K562 (cell line): ENCODE data around the gene PGM2.

Source experiments
- CHD2 ChIP-seq: IDR thresholded peaks from 2 replicates; pipeline ENCODE4 v1.6.1; 2011; ENCODE audit warnings: low read depth, low read length
- IFI16 ChIP-seq: fragments of 250-450 bp; sonication (Bioruptor Pico); IDR thresholded peaks from 2 replicates; pipeline ENCODE4 v2.1.2; 2022; ENCODE audit warnings: mild to moderate bottlenecking, inconsistent platforms
- SMAD1 ChIP-seq: fragments of 150-350 bp; IDR thresholded peaks from 2 replicates; pipeline ENCODE4 v1.6.1; 2014; ENCODE audit warnings: low read length, low read depth; ENCODE audit not compliant: partially characterized antibody
- YY1 ChIP-seq, 3 experiments: IDR thresholded peaks; 2 replicates each; pipeline ENCODE4 v1.6.1; 2011; ENCODE audit warnings: low read length in 2 of 3, mild to moderate bottlenecking in 2 of 3, moderate library complexity in 2 of 3, borderline replicate concordance in 1 of 3, control low read depth in 1 of 3, low read depth in 1 of 3; ENCODE audit not compliant: insufficient read depth in 3 of 3, insufficient replicate concordance in 2 of 3, control insufficient read depth in 1 of 3, insufficient read length in 1 of 3; ENCODE audit errors: extremely low read depth in 1 of 3
- TF ChIP-seq, protein P1 (sequence below), 3 experiments: IDR thresholded peaks in 2 of 3; conservative IDR thresholded peaks in 1 of 3; 2 replicates each; pipeline ENCODE4 v1.5.1; 2011 to 2012; ENCODE audit warnings: low read length in 3 of 3, mild to moderate bottlenecking in 3 of 3, control low read depth in 2 of 3, improper control_type of control experiment in 1 of 3, inconsistent platforms in 1 of 3, low read depth in 1 of 3, mixed read lengths in 1 of 3, moderate library complexity in 1 of 3; ENCODE audit not compliant: insufficient read depth in 2 of 3

DNA sequence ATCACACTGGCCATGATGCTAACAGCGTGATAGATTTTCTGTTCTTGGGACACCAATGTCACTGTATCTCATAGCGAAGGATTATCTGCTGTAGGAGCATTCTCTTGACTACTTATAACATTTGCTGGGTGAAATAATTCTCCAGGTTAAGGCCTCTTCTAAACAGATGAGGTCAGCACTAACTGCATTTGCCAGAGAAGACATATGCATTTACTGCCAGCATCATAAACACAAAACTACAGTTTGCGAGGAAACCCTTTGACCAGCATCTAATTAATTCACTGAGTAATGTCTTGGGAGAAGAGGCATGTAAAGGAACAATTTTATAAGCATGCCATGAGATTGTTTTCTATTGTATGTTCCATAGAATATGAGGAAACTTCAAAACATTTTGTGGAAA lies 78.3 kb downstream of the PGM2 start:
- TF ChIP-seq SMAD1: no peak
- TF ChIP-seq CHD2: no peak
- TF ChIP-seq YY1 (IDR thresholded peaks at IDR 0.05; ENCODE audit: borderline replicate concordance in 1 of 3, control insufficient read depth in 1 of 3, extremely low read depth in 1 of 3, insufficient read depth in 3 of 3, insufficient read length in 1 of 3, insufficient replicate concordance in 2 of 3, low read depth in 1 of 3, low read length in 2 of 3): no peak
- no peak for TF ChIP-seq IFI16
- TF ChIP-seq, protein P1, sequence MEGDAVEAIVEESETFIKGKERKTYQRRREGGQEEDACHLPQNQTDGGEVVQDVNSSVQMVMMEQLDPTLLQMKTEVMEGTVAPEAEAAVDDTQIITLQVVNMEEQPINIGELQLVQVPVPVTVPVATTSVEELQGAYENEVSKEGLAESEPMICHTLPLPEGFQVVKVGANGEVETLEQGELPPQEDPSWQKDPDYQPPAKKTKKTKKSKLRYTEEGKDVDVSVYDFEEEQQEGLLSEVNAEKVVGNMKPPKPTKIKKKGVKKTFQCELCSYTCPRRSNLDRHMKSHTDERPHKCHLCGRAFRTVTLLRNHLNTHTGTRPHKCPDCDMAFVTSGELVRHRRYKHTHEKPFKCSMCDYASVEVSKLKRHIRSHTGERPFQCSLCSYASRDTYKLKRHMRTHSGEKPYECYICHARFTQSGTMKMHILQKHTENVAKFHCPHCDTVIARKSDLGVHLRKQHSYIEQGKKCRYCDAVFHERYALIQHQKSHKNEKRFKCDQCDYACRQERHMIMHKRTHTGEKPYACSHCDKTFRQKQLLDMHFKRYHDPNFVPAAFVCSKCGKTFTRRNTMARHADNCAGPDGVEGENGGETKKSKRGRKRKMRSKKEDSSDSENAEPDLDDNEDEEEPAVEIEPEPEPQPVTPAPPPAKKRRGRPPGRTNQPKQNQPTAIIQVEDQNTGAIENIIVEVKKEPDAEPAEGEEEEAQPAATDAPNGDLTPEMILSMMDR (IDR thresholded peaks at IDR 0.05 in 2 of 3, conservative IDR thresholded peaks at IDR 0.05 in 1 of 3; ENCODE audit: insufficient read depth in 2 of 3, low read depth in 1 of 3, low read length in 3 of 3): no peak
